GM12865 (cell line): Measurements from ENCODE around the gene TMTC2.
"Not testable (repeated sequence)": the region's sequence is repeated elsewhere in the genome, so short reads cannot be mapped to it uniquely, and the experiment has no call there.

Experiments used
- DNase-seq: peaks from one replicate; pipeline ENCODE4 v3.0.0; 2010; ENCODE audit warnings: low read depth
- H3K4me3 ChIP-seq: 2 replicates; pipeline ENCODE4 v1.5.1; 2011; ENCODE audit warnings: mild to moderate bottlenecking, low read depth, low read length, control low read depth
- TF ChIP-seq, protein P1 (sequence below): IDR thresholded peaks from 2 replicates; pipeline ENCODE4 v1.5.1; 2011; ENCODE audit warnings: low read length, control low read depth, low read depth, inconsistent platforms; ENCODE audit not compliant: insufficient read depth; ENCODE audit errors: missing control alignments

Gene TMTC2

GRCh38 chr12:82756303-82756702, 69.6 kb downstream of the TMTC2 start:
- DNase-seq: no peak
- H3K4me3 ChIP-seq: no peak overlapping the region
- TF ChIP-seq, protein P1, sequence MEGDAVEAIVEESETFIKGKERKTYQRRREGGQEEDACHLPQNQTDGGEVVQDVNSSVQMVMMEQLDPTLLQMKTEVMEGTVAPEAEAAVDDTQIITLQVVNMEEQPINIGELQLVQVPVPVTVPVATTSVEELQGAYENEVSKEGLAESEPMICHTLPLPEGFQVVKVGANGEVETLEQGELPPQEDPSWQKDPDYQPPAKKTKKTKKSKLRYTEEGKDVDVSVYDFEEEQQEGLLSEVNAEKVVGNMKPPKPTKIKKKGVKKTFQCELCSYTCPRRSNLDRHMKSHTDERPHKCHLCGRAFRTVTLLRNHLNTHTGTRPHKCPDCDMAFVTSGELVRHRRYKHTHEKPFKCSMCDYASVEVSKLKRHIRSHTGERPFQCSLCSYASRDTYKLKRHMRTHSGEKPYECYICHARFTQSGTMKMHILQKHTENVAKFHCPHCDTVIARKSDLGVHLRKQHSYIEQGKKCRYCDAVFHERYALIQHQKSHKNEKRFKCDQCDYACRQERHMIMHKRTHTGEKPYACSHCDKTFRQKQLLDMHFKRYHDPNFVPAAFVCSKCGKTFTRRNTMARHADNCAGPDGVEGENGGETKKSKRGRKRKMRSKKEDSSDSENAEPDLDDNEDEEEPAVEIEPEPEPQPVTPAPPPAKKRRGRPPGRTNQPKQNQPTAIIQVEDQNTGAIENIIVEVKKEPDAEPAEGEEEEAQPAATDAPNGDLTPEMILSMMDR: no peak

GRCh38 chr12:82757059-82757458, 70.4 kb downstream of the TMTC2 start:
- DNase-seq: no peak
- H3K4me3 ChIP-seq: no peak overlapping the region
- TF ChIP-seq, protein P1: no peak

GRCh38 chr12:82757656-82758055, 71.0 kb downstream of the TMTC2 start:
- TF ChIP-seq, protein P1: no peak
- no peak overlapping the region for H3K4me3 ChIP-seq
- no peak for DNase-seq

- DNase-seq: no peak
- TF ChIP-seq, protein P1: no peak
- H3K4me3 ChIP-seq: no peak overlapping the region
Observed at GRCh38 chr12:82758749-82759330, 72.1 kb downstream of the TMTC2 start.

DNA sequence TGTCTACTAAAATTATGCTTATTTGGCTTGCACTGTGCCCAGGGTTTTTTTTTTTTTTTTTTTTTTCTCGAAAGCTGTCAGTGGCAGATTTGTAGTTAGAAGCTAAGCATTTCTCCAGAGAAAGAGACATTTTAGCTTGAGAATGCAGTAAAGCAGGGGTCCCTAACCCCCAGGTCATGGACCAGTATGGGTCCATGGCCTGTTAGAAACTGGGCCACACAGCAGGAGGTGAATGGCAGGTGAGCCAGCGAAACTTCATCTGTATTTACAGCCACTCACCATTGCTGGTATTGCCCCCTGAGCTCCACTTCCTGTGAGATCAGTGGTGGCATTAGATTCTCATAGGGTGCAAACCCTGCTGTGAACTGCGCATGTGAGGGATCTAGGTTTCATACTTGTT, 73.7 kb downstream of the TMTC2 start:
- TF ChIP-seq, protein P1: no peak
- no peak for DNase-seq
- no peak overlapping the region for H3K4me3 ChIP-seq

- not testable (repeated sequence) for DNase-seq, H3K4me3 ChIP-seq
Observed at GRCh38 chr12:82765206-82765605, 78.5 kb downstream of the TMTC2 start.

DNA sequence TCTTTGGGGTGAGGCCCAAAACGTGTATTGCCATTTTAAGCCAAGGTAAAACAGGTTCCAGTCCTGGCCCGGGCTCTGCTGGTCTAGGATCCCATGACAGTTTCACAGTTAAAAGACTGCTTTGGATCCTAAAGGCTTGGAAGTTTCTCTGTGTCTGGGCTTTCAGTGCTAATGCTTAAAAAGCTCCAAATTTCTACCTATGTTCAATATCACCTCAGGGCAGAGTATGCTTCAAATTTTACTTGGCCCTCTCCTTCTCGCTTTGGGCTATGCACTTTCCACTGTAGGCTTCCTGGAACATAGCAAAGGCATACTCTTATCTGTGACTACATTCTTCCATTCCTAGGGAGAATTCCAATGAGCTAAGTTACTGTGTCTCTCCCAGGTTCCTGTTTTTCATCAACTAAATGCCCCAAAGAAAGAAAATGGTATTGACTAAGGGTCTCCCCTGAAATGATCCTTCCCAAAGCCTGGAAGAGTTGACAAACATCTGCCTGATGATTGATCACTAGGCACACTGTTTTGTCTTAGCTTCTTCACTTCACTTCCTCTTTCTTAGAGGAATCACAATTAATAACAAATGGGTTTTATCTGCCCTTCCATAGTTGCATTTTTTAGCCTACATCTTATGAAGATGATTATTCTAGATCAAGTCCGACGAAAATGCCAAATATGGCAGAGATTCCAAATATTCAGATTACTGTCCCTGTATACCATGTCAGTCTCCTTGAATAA, 79.4 kb downstream of the TMTC2 start:
- no peak for DNase-seq
- no peak overlapping the region for H3K4me3 ChIP-seq
- TF ChIP-seq, protein P1: no peak
